PC-3 (cell line): ENCODE results near the gene MAP2K2.

Source experiments
- CTCF ChIP-seq: fragments of 300-600 bp; sonication (generic); conservative IDR thresholded peaks from 2 replicates; pipeline ENCODE4 v1.5.1; 2017; ENCODE audit warnings: antibody characterized with exemption, low read depth, mild to moderate bottlenecking, low read length
- EZH2 ChIP-seq: fragments of 300-600 bp; sonication (generic); IDR thresholded peaks from one replicate; pipeline ENCODE4 v1.6.1; 2017; ENCODE audit warnings: antibody characterized with exemption, mild to moderate bottlenecking, low read length; ENCODE audit not compliant: unreplicated experiment

GRCh38 chr19:4055209-4055552, 68.7 kb downstream of the MAP2K2 start:
- no peak for TF ChIP-seq EZH2
- no peak for TF ChIP-seq CTCF
